Neutrophil (primary cell): ENCODE results near the gene METTL25.
"Not testable (repeated sequence)": the region's sequence is repeated elsewhere in the genome, so short reads cannot be mapped to it uniquely, and the experiment has no call there.

ENCODE experiments used
- H3K27ac ChIP-seq: fragments of 200-600 bp; sonication (generic); 2 replicates; pipeline ENCODE4 v1.5.1; 2016; ENCODE audit warnings: mild to moderate bottlenecking, moderate library complexity
- H3K27me3 ChIP-seq: fragments of 200-600 bp; sonication (generic); 2 replicates; pipeline ENCODE4 v1.6.0; 2016; ENCODE audit warnings: mild to moderate bottlenecking
- H3K36me3 ChIP-seq: fragments of 200-600 bp; sonication (generic); 2 replicates; pipeline ENCODE4 v1.5.1; 2017
- H3K4me1 ChIP-seq, 2 experiments: fragments of 200-600 bp in 1 of 2; sonication (generic) in 1 of 2; 1 replicate in 1 of 2; 2 replicates in 1 of 2; pipeline versions ENCODE4 v1.5.1 to v1.6.1; 2013 to 2016; ENCODE audit warnings: low read depth in 1 of 2, low read length in 1 of 2, mild to moderate bottlenecking in 1 of 2, moderate library complexity in 1 of 2; ENCODE audit not compliant: control insufficient read depth in 1 of 2, insufficient read depth in 1 of 2
- H3K4me3 ChIP-seq, 2 experiments: fragments of 200-600 bp in 1 of 2; sonication (generic) in 1 of 2; 1 replicate in 1 of 2; 2 replicates in 1 of 2; pipeline ENCODE4 v1.5.1; 2013 to 2016; ENCODE audit warnings: low read depth in 1 of 2, low read length in 1 of 2, mild to moderate bottlenecking in 1 of 2, moderate library complexity in 1 of 2
- H3K9me3 ChIP-seq: fragments of 200-600 bp; sonication (generic); 2 replicates; pipeline ENCODE4 v1.5.1; 2016
- TF ChIP-seq, protein P1 (sequence below): fragments of 200-600 bp; sonication (generic); IDR thresholded peaks from 2 replicates; pipeline ENCODE4 v1.5.1; 2016; ENCODE audit warnings: antibody characterized with exemption

METTL25 gene

GRCh38 chr12:82359115-82359478 is 768 bp downstream of the METTL25 start:
- H3K27me3 ChIP-seq: no peaks in the 10 kb centered on the region
- TF ChIP-seq, protein P1, sequence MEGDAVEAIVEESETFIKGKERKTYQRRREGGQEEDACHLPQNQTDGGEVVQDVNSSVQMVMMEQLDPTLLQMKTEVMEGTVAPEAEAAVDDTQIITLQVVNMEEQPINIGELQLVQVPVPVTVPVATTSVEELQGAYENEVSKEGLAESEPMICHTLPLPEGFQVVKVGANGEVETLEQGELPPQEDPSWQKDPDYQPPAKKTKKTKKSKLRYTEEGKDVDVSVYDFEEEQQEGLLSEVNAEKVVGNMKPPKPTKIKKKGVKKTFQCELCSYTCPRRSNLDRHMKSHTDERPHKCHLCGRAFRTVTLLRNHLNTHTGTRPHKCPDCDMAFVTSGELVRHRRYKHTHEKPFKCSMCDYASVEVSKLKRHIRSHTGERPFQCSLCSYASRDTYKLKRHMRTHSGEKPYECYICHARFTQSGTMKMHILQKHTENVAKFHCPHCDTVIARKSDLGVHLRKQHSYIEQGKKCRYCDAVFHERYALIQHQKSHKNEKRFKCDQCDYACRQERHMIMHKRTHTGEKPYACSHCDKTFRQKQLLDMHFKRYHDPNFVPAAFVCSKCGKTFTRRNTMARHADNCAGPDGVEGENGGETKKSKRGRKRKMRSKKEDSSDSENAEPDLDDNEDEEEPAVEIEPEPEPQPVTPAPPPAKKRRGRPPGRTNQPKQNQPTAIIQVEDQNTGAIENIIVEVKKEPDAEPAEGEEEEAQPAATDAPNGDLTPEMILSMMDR: no peak
- H3K4me1 ChIP-seq: peaks cover 21 to 23% of the 10 kb centered on the region in 2 experiments
- no peaks in the 10 kb centered on the region for H3K9me3 ChIP-seq
- H3K27ac ChIP-seq: peak overlapping the region; percentile 97
- peak overlapping the region; percentile 79 for H3K4me3 ChIP-seq
- peaks cover 13% of the 10 kb centered on the region for H3K36me3 ChIP-seq

GRCh38 chr12:82360834-82361233 is 2.5 kb downstream of the METTL25 start:
- H3K36me3 ChIP-seq, H3K4me3 ChIP-seq, H3K27me3 ChIP-seq, H3K9me3 ChIP-seq, H3K27ac ChIP-seq: not testable (repeated sequence)
- H3K4me1 ChIP-seq: peaks cover 21 to 23% of the 10 kb centered on the region in 2 experiments

DNA sequence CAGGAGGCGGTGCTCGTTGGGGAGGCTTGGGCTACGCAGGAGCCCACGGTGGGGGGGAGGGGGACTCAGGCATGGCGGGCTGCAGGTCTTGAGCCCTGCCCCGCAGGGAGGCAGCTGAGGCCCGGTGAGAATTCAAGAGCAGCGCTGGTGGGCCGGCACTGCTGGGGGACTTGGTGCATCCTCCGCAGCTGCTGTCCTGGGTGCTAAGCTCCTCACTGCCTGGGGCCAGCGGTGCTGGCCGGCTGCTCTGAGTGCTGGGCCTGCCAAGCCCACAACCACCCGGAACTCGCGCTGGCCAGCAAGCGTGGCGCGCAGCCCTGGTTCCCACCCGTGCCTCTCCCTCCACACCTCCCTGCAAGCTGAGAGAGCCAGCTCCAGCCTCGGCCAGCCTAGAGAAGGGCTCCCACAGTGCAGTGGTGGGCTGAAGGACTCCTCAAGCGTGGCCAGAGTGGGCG is 3.2 kb downstream of the METTL25 start:
- no peak overlapping the region for H3K27ac ChIP-seq
- H3K4me3 ChIP-seq: no peak overlapping the region
- peaks cover 1% of the 10 kb centered on the region for H3K36me3 ChIP-seq
- TF ChIP-seq, protein P1: no peak
- peaks cover 21 to 23% of the 10 kb centered on the region in 2 experiments for H3K4me1 ChIP-seq
- no peaks in the 10 kb centered on the region for H3K9me3 ChIP-seq
- no peaks in the 10 kb centered on the region for H3K27me3 ChIP-seq

GRCh38 chr12:82363990-82364389 is 5.7 kb downstream of the METTL25 start:
- TF ChIP-seq, protein P1: no peak
- no peak overlapping the region for H3K4me3 ChIP-seq
- H3K27me3 ChIP-seq: no peaks in the 10 kb centered on the region
- no peaks in the 10 kb centered on the region for H3K36me3 ChIP-seq
- no peaks in the 10 kb centered on the region for H3K9me3 ChIP-seq
- H3K4me1 ChIP-seq: peaks cover 7 to 10% of the 10 kb centered on the region in 2 experiments
- no peak overlapping the region for H3K27ac ChIP-seq

GRCh38 chr12:82366197-82366596 is 7.9 kb downstream of the METTL25 start:
- Histone ChIP-seq H3K27ac (no peak overlapping the region), H3K9me3 (no peaks in the 10 kb centered on the region), H3K36me3 (no peaks in the 10 kb centered on the region), H3K4me3 (no peak overlapping the region), H3K27me3 (no peaks in the 10 kb centered on the region), H3K4me1 (no peaks in the 10 kb centered on the region)
- TF ChIP-seq, protein P1: no peak

- Histone ChIP-seq H3K9me3 (no peaks in the 10 kb centered on the region), H3K27ac (no peak overlapping the region), H3K27me3 (no peaks in the 10 kb centered on the region), H3K36me3 (no peaks in the 10 kb centered on the region), H3K4me3 (no peak overlapping the region), H3K4me1 (no peaks in the 10 kb centered on the region)
- TF ChIP-seq, protein P1: no peak
Observed at GRCh38 chr12:82375201-82375600, 16.9 kb downstream of the METTL25 start.
